ENCODE measurements around the gene SRCIN1. TPM values are rescaled to one million over a fixed set of nuclear protein-coding genes. Genes with fewer than 3 reads are reported as not detected.

SRCIN1 gene
- total RNA-seq, 2 experiments from 2014 or later, result 0.37 to 0.42 TPM

Other genes with a start within 250 kb of the SRCIN1 start
- gene ARHGAP23, start 177.5 kb downstream of the SRCIN1 start, total RNA-seq, result under 1 TPM; 0.08 to 0.66 TPM
- gene EPOP, start 69.0 kb upstream of the SRCIN1 start, total RNA-seq, result 10 to 100 TPM; 33.6 to 33.7 TPM
- 100 to 1,000 TPM; 125 to 130 TPM for gene MLLT6, start 99.3 kb upstream of the SRCIN1 start, total RNA-seq
- gene CISD3, start 124.4 kb upstream of the SRCIN1 start, total RNA-seq, result 10 to 100 TPM; 54.3 to 57.4 TPM
- under 1 TPM; 0.40 to 0.74 TPM for gene PCGF2, start 142.4 kb upstream of the SRCIN1 start, total RNA-seq
- 100 to 1,000 TPM; 284 to 288 TPM for gene PSMB3, start 146.8 kb upstream of the SRCIN1 start, total RNA-seq
- 10 to 100 TPM; 39.6 to 41.1 TPM for gene PIP4K2B, start 193.6 kb upstream of the SRCIN1 start, total RNA-seq
- 10 to 100 TPM; 22.3 to 25.6 TPM for gene CWC25, start 219.4 kb upstream of the SRCIN1 start, total RNA-seq
- gene RPL23, start 247.8 kb upstream of the SRCIN1 start, total RNA-seq, result 1,000 to 10,000 TPM; 1,956 to 1,966 TPM